ENCODE measurements around the gene SAMD9. TPM values are rescaled to one million over a fixed set of nuclear protein-coding genes. Genes with fewer than 3 reads are reported as not detected.

SAMD9 gene
- total RNA-seq, 4 donors from 2014 or later: 0.89 to 1.7 (median 1.5) TPM

GRCh38 chr7:93053949-93054943, 63.5 kb downstream of the SAMD9 start:
- Histone ChIP-seq H3K4me3 (no peak overlapping the region), H3K27me3 (no peaks in the 10 kb centered on the region), H3K27ac (no peak overlapping the region), H3K36me3 (no peaks in the 10 kb centered on the region), H3K9me3 (no peaks in the 10 kb centered on the region), H3K4me1 (no peaks in the 10 kb centered on the region)
- intact Hi-C loops (cut with DNase I; ENCODE audit: low total_unique reads): loop anchor here (10.0 kb wide), 1 partner anchor 629 kb away; no protein-coding TSS in a partner anchor
- DNase-seq (no peak), ATAC-seq (no peak)
- in situ Hi-C loops (cut with MboI; ENCODE audit: low sequenced_read_pairs in 4 of 4): loop anchor here in 2 of 4 donors (10.0 to 25.0 kb wide), 2 partner anchors 429 to 442 kb away; no protein-coding TSS in a partner anchor
- TF ChIP-seq POLR2A (IDR thresholded peaks at IDR 0.05) (no peak), CTCF (IDR thresholded peaks at IDR 0.05 in 4 of 5, conservative IDR thresholded peaks at IDR 0.05 in 1 of 5) (no peak)

GRCh38 chr7:93053209-93053948, 64.4 kb downstream of the SAMD9 start:
- Histone ChIP-seq H3K27ac (no peak overlapping the region), H3K9me3 (no peaks in the 10 kb centered on the region), H3K4me3 (no peak overlapping the region), H3K4me1 (no peaks in the 10 kb centered on the region), H3K36me3 (no peaks in the 10 kb centered on the region), H3K27me3 (no peaks in the 10 kb centered on the region)
- in situ Hi-C loops (cut with MboI; ENCODE audit: low sequenced_read_pairs in 4 of 4) (loop anchor here in 2 of 4 donors (10.0 to 25.0 kb wide), 2 partner anchors 429 to 441 kb away; no protein-coding TSS in a partner anchor), intact Hi-C loops (cut with DNase I; ENCODE audit: low total_unique reads) (loop anchor here (10.0 kb wide), 1 partner anchor 629 kb away; no protein-coding TSS in a partner anchor)
- ATAC-seq (no peak), DNase-seq (no peak)
- no peak for TF ChIP-seq POLR2A (IDR thresholded peaks at IDR 0.05)
- no peak for TF ChIP-seq CTCF (IDR thresholded peaks at IDR 0.05 in 4 of 5, conservative IDR thresholded peaks at IDR 0.05 in 1 of 5)

- no peak for DNase-seq
- Histone ChIP-seq H3K9me3 (no peaks in the 10 kb centered on the region), H3K27me3 (no peaks in the 10 kb centered on the region), H3K4me3 (no peak overlapping the region), H3K27ac (no peak overlapping the region), H3K4me1 (no peaks in the 10 kb centered on the region), H3K36me3 (no peaks in the 10 kb centered on the region)
- in situ Hi-C loops (cut with MboI; ENCODE audit: low sequenced_read_pairs in 4 of 4) (loop anchor here in 2 of 4 donors (10.0 to 25.0 kb wide), 2 partner anchors 427 to 439 kb away; no protein-coding TSS in a partner anchor), intact Hi-C loops (cut with DNase I; ENCODE audit: low total_unique reads) (loop anchor here (10.0 kb wide), 1 partner anchor 627 kb away; no protein-coding TSS in a partner anchor)
- TF ChIP-seq CTCF (IDR thresholded peaks at IDR 0.05 in 4 of 5, conservative IDR thresholded peaks at IDR 0.05 in 1 of 5): no peak
- TF ChIP-seq POLR2A (IDR thresholded peaks at IDR 0.05): no peak
- ATAC-seq: no peak
These were observed 66.1 kb downstream of the SAMD9 start for GRCh38 chr7:93051660-93052059.

Other genes starting within 250 kb of the SAMD9 start
- gene SAMD9L, start 30.4 kb upstream of the SAMD9 start, total RNA-seq: 1 to 10 TPM; 1.2 to 7.6 (median 2.1) TPM
- gene HEPACAM2, start 108.5 kb upstream of the SAMD9 start, total RNA-seq: not detected
- 10 to 100 TPM; 17.2 to 52.2 (median 34.3) TPM for gene VPS50, start 114.4 kb upstream of the SAMD9 start, total RNA-seq

Measured in gastrocnemius medialis (tissue), 4 donors.